Measurements from ENCODE around the gene DNM3. TPM values are rescaled to one million over a fixed set of nuclear protein-coding genes. Genes with fewer than 3 reads are reported as not detected.

The DNM3 gene
- total RNA-seq, 1 experiment from 2014 or later = 2.7 TPM

DNA sequence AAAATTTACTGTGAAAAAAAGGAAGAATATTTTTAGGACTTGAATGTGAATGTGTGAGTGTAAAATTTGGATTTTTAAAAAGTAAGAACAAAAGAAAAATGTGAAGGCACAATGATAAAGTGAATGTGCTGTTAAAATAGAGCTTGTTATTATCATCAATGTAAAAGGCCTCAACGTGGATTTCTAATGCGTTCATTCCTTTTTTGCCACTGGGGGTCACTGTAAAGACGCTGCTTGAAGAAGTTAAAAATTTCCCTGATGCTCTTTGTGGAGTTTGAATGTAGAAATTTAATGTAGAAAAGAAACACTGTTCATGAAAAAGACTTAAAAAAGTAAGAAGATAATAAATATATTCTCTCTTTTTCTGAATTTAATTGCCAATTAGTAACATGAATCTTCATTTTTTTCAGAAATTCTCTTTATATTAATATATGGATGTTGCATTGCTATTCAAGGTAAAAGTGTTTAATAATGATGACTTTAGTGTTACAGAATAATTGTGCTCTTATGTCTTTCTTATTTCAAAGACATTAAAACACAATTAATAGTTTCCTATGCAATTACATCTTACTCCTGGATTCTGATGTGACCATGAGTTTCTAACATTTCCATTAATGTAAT is 161.5 kb downstream of the DNM3 start:
- H3K18ac ChIP-seq (ENCODE audit: insufficient read length, low read depth, low read length) = no peak overlapping the region
- H3K4ac ChIP-seq (ENCODE audit: low read depth, low read length) = no peak overlapping the region

More for the DNA sequence above, 161.5 kb downstream of the DNM3 start:
- no peak overlapping the region for H3K23ac ChIP-seq (ENCODE audit: insufficient read length, low read depth, low read length)
- no peak overlapping the region for H4K8ac ChIP-seq (replicated peaks; ENCODE audit: insufficient read length, low read depth, low read length)
- no peak overlapping the region for H3K9ac ChIP-seq (ENCODE audit: extremely low read depth, insufficient read length, low read length)
- H3K79me1 ChIP-seq (ENCODE audit: insufficient read depth, low read depth, low read length, poor library complexity, severe bottlenecking) = no peaks in the 10 kb centered on the region
- Mint-ChIP-seq H3K36me3 (ENCODE audit: insufficient read depth in 1 of 3, low read depth in 3 of 3) (no peaks in the 10 kb centered on the region), H3K4me1 (no peaks in the 10 kb centered on the region), H3K27ac (no peak overlapping the region), H3K27me3 (ENCODE audit: low read depth) (no peaks in the 10 kb centered on the region), H3K9me3 (no peaks in the 10 kb centered on the region), H3K4me3 (no peak overlapping the region)
- H3K56ac ChIP-seq (ENCODE audit: insufficient read length, low read depth, low read length) = no peak overlapping the region
- H2BK12ac ChIP-seq (ENCODE audit: insufficient read length, low read depth, low read length) = no peak overlapping the region
- H2BK20ac ChIP-seq (ENCODE audit: low read depth, low read length, poor library complexity, severe bottlenecking) = no peak overlapping the region
- WGBS (ENCODE audit: extremely low coverage, insufficient read length, low lambda C conversion rate) = no CpG with 5 or more reads among the region's 3 CpGs
- H3K9me3 ChIP-seq (ENCODE audit: control insufficient read depth, low read depth, low read length) = no peaks in the 10 kb centered on the region
- H2AFZ ChIP-seq (ENCODE audit: low read length) = no peak overlapping the region
- no peak for DNase-seq
- H3K27ac ChIP-seq (ENCODE audit: insufficient read length, low read depth, low read length) = no peak overlapping the region
- H2BK15ac ChIP-seq (ENCODE audit: low read depth, low read length) = no peak overlapping the region
- H3T11ph ChIP-seq (ENCODE audit: low read length) = no peak overlapping the region
- no peak overlapping the region for H2BK120ac ChIP-seq (ENCODE audit: low read depth, low read length, poor library complexity, severe bottlenecking)
- H4K5ac ChIP-seq (ENCODE audit: insufficient read length, low read depth, low read length) = no peak overlapping the region
- no peaks in the 10 kb centered on the region for H3K23me2 ChIP-seq (ENCODE audit: insufficient read length, low read depth, low read length, poor library complexity, severe bottlenecking)
- H3K14ac ChIP-seq (ENCODE audit: insufficient read depth, low read length) = no peak overlapping the region
- TF ChIP-seq, protein P1, sequence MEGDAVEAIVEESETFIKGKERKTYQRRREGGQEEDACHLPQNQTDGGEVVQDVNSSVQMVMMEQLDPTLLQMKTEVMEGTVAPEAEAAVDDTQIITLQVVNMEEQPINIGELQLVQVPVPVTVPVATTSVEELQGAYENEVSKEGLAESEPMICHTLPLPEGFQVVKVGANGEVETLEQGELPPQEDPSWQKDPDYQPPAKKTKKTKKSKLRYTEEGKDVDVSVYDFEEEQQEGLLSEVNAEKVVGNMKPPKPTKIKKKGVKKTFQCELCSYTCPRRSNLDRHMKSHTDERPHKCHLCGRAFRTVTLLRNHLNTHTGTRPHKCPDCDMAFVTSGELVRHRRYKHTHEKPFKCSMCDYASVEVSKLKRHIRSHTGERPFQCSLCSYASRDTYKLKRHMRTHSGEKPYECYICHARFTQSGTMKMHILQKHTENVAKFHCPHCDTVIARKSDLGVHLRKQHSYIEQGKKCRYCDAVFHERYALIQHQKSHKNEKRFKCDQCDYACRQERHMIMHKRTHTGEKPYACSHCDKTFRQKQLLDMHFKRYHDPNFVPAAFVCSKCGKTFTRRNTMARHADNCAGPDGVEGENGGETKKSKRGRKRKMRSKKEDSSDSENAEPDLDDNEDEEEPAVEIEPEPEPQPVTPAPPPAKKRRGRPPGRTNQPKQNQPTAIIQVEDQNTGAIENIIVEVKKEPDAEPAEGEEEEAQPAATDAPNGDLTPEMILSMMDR (conservative IDR thresholded peaks at IDR 0.05) = peak; percentile 78
- H3K4me1 ChIP-seq (ENCODE audit: insufficient read depth, low read length) = no peaks in the 10 kb centered on the region
- H2AK5ac ChIP-seq (ENCODE audit: insufficient read length, low read length) = no peak overlapping the region
- no peaks in the 10 kb centered on the region for H4K20me1 ChIP-seq (ENCODE audit: control insufficient read depth, insufficient read depth, insufficient read length)
- no peak overlapping the region for H2BK5ac ChIP-seq (ENCODE audit: insufficient read length, low read length)
- H4K91ac ChIP-seq (ENCODE audit: insufficient read length, low read depth, low read length) = no peak overlapping the region
- no peak overlapping the region for H3K4me2 ChIP-seq (ENCODE audit: insufficient read depth, insufficient read length, low read length)
- no peaks in the 10 kb centered on the region for H3K27me3 ChIP-seq (ENCODE audit: insufficient read depth, low read length)
- no peaks in the 10 kb centered on the region for H3K79me2 ChIP-seq (ENCODE audit: insufficient read depth, low read length)
